ENCODE measurements around the gene SERTAD2. TPM values are rescaled to one million over a fixed set of nuclear protein-coding genes. Genes with fewer than 3 reads are reported as not detected.

SERTAD2 gene
- total RNA-seq, 1 donor from 2014 or later, result 42.2 TPM

GRCh38 chr2:64635976-64636911 is 17.5 kb downstream of the SERTAD2 start:
- H4K20me1 ChIP-seq (ENCODE audit: insufficient read depth, low read length), result peaks cover 86% of the 10 kb centered on the region
- Mint-ChIP-seq H3K27me3 (ENCODE audit: low read depth, unreplicated experiment) (no peaks in the 10 kb centered on the region), H3K27ac (ENCODE audit: unreplicated experiment) (no peak overlapping the region), H3K36me3 (ENCODE audit: low read depth, unreplicated experiment) (peaks cover 16% of the 10 kb centered on the region), H3K4me3 (ENCODE audit: unreplicated experiment) (no peak overlapping the region), H3K9me3 (ENCODE audit: unreplicated experiment) (no peaks in the 10 kb centered on the region), H3K4me1 (ENCODE audit: low read depth, unreplicated experiment) (peaks cover 41% of the 10 kb centered on the region)
- FAIRE-seq (no peak), DNase-seq (ENCODE audit: low read depth) (no peak)
- no peak for TF ChIP-seq EZH2 (IDR thresholded peaks at IDR 0.05; ENCODE audit: insufficient read depth, low read length)
- TF ChIP-seq, protein P1, sequence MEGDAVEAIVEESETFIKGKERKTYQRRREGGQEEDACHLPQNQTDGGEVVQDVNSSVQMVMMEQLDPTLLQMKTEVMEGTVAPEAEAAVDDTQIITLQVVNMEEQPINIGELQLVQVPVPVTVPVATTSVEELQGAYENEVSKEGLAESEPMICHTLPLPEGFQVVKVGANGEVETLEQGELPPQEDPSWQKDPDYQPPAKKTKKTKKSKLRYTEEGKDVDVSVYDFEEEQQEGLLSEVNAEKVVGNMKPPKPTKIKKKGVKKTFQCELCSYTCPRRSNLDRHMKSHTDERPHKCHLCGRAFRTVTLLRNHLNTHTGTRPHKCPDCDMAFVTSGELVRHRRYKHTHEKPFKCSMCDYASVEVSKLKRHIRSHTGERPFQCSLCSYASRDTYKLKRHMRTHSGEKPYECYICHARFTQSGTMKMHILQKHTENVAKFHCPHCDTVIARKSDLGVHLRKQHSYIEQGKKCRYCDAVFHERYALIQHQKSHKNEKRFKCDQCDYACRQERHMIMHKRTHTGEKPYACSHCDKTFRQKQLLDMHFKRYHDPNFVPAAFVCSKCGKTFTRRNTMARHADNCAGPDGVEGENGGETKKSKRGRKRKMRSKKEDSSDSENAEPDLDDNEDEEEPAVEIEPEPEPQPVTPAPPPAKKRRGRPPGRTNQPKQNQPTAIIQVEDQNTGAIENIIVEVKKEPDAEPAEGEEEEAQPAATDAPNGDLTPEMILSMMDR (IDR thresholded peaks at IDR 0.05; ENCODE audit: insufficient read depth, low read depth, low read length), result no peak
- no peak overlapping the region for H2AFZ ChIP-seq (ENCODE audit: low read depth, low read length)
- H3K4me2 ChIP-seq (ENCODE audit: low read length), result no peak overlapping the region
- H3K4me1 ChIP-seq (ENCODE audit: insufficient read depth, low read length), result peaks cover 4% of the 10 kb centered on the region
- H3K27ac ChIP-seq (ENCODE audit: low read depth, low read length), result no peak overlapping the region
- H3K9ac ChIP-seq (ENCODE audit: low read length), result no peak overlapping the region
- H3K79me2 ChIP-seq (ENCODE audit: insufficient read depth, low read length), result peaks cover 79% of the 10 kb centered on the region
- H3K4me3 ChIP-seq (ENCODE audit: insufficient read depth, low read depth, low read length), result no peak overlapping the region
- H3K36me3 ChIP-seq (ENCODE audit: insufficient read depth, low read length), result peaks cover 25% of the 10 kb centered on the region
- H3K27me3 ChIP-seq (ENCODE audit: insufficient read depth, low read length), result no peaks in the 10 kb centered on the region
- no peaks in the 10 kb centered on the region for H3K9me3 ChIP-seq (ENCODE audit: insufficient read depth, low read depth, low read length)

DNA sequence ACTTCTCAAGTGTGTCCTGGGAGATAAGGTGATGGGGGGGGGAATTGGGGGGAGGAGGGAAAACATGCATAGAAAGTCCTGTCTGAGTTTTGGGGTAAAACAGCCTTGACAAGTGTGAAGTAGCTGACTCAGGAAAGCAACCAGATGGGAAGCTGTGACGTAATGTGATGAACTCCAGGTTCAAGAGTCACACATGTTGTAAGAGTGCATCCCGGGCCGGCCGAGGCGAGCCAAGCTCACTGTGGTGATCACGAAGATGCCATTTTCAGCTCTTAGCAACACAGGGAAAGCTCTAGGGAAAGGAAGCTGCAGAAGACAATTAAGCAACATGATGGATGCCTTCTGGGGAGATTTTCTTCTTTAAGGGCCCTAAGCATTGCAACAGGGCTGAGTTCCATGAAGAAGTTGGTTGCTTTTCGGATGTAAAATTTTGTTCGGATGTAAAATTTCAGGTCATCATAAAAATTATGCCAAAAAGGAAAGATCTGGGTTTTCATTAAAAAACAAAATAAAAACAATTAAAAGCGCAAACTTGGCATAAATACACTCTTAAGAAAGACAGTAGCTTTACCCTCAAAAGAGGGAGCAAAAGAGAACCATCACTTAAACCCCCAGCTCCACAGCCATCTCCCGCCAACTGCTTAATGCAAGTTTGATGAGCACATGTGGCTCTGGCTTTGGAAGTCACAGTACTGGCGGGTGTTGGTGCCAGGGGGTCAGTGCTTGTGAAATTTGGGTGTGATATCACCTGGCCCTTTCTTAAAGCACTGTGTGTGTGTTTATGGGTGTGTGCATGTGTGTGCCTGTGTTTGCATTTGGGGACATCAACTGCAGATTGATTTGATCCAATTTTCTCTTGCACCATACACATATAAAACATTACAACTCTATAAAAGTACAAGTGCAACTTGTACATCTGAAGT is 19.1 kb downstream of the SERTAD2 start:
- no peaks in the 10 kb centered on the region for H3K27me3 Mint-ChIP-seq (ENCODE audit: low read depth, unreplicated experiment)
- H3K4me3 Mint-ChIP-seq (ENCODE audit: unreplicated experiment), result no peak overlapping the region
- Histone ChIP-seq H2AFZ (ENCODE audit: low read depth, low read length) (no peak overlapping the region), H3K79me2 (ENCODE audit: insufficient read depth, low read length) (peaks cover 63% of the 10 kb centered on the region), H3K36me3 (ENCODE audit: insufficient read depth, low read length) (peaks cover 30% of the 10 kb centered on the region), H4K20me1 (ENCODE audit: insufficient read depth, low read length) (peaks cover 84% of the 10 kb centered on the region), H3K27ac (ENCODE audit: low read depth, low read length) (no peak overlapping the region), H3K4me3 (ENCODE audit: insufficient read depth, low read depth, low read length) (no peak overlapping the region), H3K9me3 (ENCODE audit: insufficient read depth, low read depth, low read length) (no peaks in the 10 kb centered on the region), H3K27me3 (ENCODE audit: insufficient read depth, low read length) (no peaks in the 10 kb centered on the region), H3K4me1 (ENCODE audit: insufficient read depth, low read length) (peaks cover 4% of the 10 kb centered on the region), H3K9ac (ENCODE audit: low read length) (no peak overlapping the region), H3K4me2 (ENCODE audit: low read length) (no peak overlapping the region)
- TF ChIP-seq, protein P1 (IDR thresholded peaks at IDR 0.05; ENCODE audit: insufficient read depth, low read depth, low read length), result no peak
- TF ChIP-seq EZH2 (IDR thresholded peaks at IDR 0.05; ENCODE audit: insufficient read depth, low read length), result no peak
- peaks cover 27% of the 10 kb centered on the region for H3K4me1 Mint-ChIP-seq (ENCODE audit: low read depth, unreplicated experiment)
- DNase-seq (ENCODE audit: low read depth) (no peak), FAIRE-seq (no peak)
- peaks cover 24% of the 10 kb centered on the region for H3K36me3 Mint-ChIP-seq (ENCODE audit: low read depth, unreplicated experiment)
- no peak overlapping the region for H3K27ac Mint-ChIP-seq (ENCODE audit: unreplicated experiment)
- no peaks in the 10 kb centered on the region for H3K9me3 Mint-ChIP-seq (ENCODE audit: unreplicated experiment)

Data from astrocyte (in vitro differentiated cells and primary cell).